Cardiac fibroblast (primary cell): Measurements from ENCODE around the gene DPH2.

Source experiments
- DNase-seq, 2 donors: peaks; one replicate each; pipeline versions ENCODE4 v3.0.0 to v3.0.0-alpha.2; 2010; ENCODE audit warnings: low read depth in 2 of 2
- H3K4me3 ChIP-seq, 2 donors: replicated peaks in 1 of 2; 1 replicate in 1 of 2; 2 replicates in 1 of 2; pipeline ENCODE4 v1.5.1; 2011; ENCODE audit warnings: low read depth in 2 of 2, low read length in 2 of 2, mild to moderate bottlenecking in 2 of 2, moderate library complexity in 1 of 2
- CTCF ChIP-seq: IDR thresholded peaks from one replicate; pipeline ENCODE4 v1.5.1; 2011; ENCODE audit warnings: low read depth, mild to moderate bottlenecking, low read length, inconsistent platforms

Gene DPH2

GRCh38 chr1:43997295-43997999 is 27.6 kb downstream of the DPH2 start:
- no peak for DNase-seq
- no peak for TF ChIP-seq CTCF
- H3K4me3 ChIP-seq: no peak overlapping the region

- H3K4me3 ChIP-seq: no peak overlapping the region
- no peak for TF ChIP-seq CTCF
- DNase-seq: no peak
Measured at GRCh38 chr1:43998000-43998378, 28.2 kb downstream of the DPH2 start.

- TF ChIP-seq CTCF: no peak
- no peak overlapping the region for H3K4me3 ChIP-seq
- no peak for DNase-seq
Measured at GRCh38 chr1:43999455-43999854, 29.6 kb downstream of the DPH2 start.

- no peak for TF ChIP-seq CTCF
Measured at GRCh38 chr1:44000122-44000665, 30.4 kb downstream of the DPH2 start.

GRCh38 chr1:44002165-44002564 is 32.4 kb downstream of the DPH2 start:
- no peak overlapping the region for H3K4me3 ChIP-seq
- no peak for TF ChIP-seq CTCF
- DNase-seq: no peak

More at GRCh38 chr1:44000122-44000665, 30.4 kb downstream of the DPH2 start:
- H3K4me3 ChIP-seq: no peak overlapping the region
- DNase-seq: no peak

- DNase-seq: no peak
- TF ChIP-seq CTCF: no peak
- H3K4me3 ChIP-seq: no peak overlapping the region
Measured at GRCh38 chr1:44002606-44003157, 32.9 kb downstream of the DPH2 start.
